T-helper 17 cell (primary cell): ENCODE results near the gene SDR42E1. TPM values are rescaled to one million over a fixed set of nuclear protein-coding genes. Genes with fewer than 3 reads are reported as not detected.

Source experiments
- ATAC-seq: fragments of 150-1000 bp; cut with Tn5 transposase; 2 replicates; pipeline ENCODE4 v1.10.0; 2021; ENCODE audit warnings: mild to moderate bottlenecking, moderate library complexity
- DNase-seq, 3 donors: peaks; one replicate each; pipeline versions ENCODE4 v3.0.0 to v3.0.0-alpha.2; 2020 to 2021
- H3K9me3 ChIP-seq: one replicate; pipeline ENCODE4 v1.7.0; 2013; ENCODE audit warnings: low read length, mild to moderate bottlenecking; ENCODE audit not compliant: control insufficient read depth, poor library complexity, severe bottlenecking
- H3K27ac Mint-ChIP-seq: one replicate; pipeline ENCODE4 v1.8.0; 2022; ENCODE audit warnings: mild to moderate bottlenecking, moderate library complexity, mixed read lengths
- H3K27me3 Mint-ChIP-seq: one replicate; pipeline ENCODE4 v1.8.0; 2022; ENCODE audit warnings: mixed read lengths
- H3K36me3 Mint-ChIP-seq: one replicate; pipeline ENCODE4 v1.8.0; 2022; ENCODE audit warnings: low read depth, mixed read lengths
- H3K4me1 Mint-ChIP-seq: one replicate; pipeline ENCODE4 v1.8.0; 2022; ENCODE audit warnings: mild to moderate bottlenecking, mixed read lengths
- H3K4me3 Mint-ChIP-seq: one replicate; pipeline ENCODE4 v1.8.0; 2022; ENCODE audit warnings: mild to moderate bottlenecking, moderate library complexity, mixed read lengths
- total RNA-seq, 4 donors: library from RNA in 2 of 4; stranded (reverse) in 2 of 4; gene quantifications; one replicate each; pipeline ENCODE4 v1.2.3 and lab custom pipeline; 2022 to 2026

The SDR42E1 gene
- total RNA-seq, 2 donors from 2014 or later, result 4.9 TPM

DNA sequence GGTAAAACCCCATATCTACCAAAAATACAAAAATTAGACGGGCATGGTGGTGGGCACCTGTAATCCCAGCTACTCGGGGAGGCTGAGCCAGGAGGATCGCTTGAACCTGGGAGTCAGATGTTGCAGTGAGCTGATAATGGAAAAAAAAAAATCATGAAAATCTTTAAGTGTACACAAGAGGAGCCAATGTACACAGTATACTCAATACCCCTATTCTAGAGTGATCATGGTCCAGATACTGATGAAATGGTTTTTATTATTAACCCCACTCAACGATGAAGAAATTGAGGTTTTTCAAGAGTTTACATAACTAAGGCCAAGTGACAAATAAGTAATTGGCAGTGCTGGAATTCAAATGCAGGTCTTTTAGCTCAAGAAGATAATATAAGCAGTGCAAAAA, 35.3 kb upstream of the SDR42E1 start:
- H3K27ac Mint-ChIP-seq, result no peak overlapping the region
- ATAC-seq (no peak), DNase-seq (no peak)
- H3K27me3 Mint-ChIP-seq, result peaks cover 28% of the 10 kb centered on the region
- no peaks in the 10 kb centered on the region for H3K9me3 ChIP-seq
- H3K4me1 Mint-ChIP-seq, result no peaks in the 10 kb centered on the region
- no peak overlapping the region for H3K4me3 Mint-ChIP-seq
- no peaks in the 10 kb centered on the region for H3K36me3 Mint-ChIP-seq

- Mint-ChIP-seq H3K36me3 (no peaks in the 10 kb centered on the region), H3K4me1 (no peaks in the 10 kb centered on the region), H3K27me3 (peaks cover 27% of the 10 kb centered on the region), H3K4me3 (no peak overlapping the region), H3K27ac (no peak overlapping the region)
- no peaks in the 10 kb centered on the region for H3K9me3 ChIP-seq
- no peak for DNase-seq
- no peak for ATAC-seq
Observed at GRCh38 chr16:82045465-82045864, 34.2 kb upstream of the SDR42E1 start.

GRCh38 chr16:82044585-82044911, 33.3 kb upstream of the SDR42E1 start:
- Mint-ChIP-seq H3K27me3 (peaks cover 30% of the 10 kb centered on the region), H3K4me3 (no peak overlapping the region), H3K36me3 (no peaks in the 10 kb centered on the region), H3K27ac (no peak overlapping the region), H3K4me1 (no peaks in the 10 kb centered on the region)
- no peak for ATAC-seq
- no peak for DNase-seq
- H3K9me3 ChIP-seq, result no peaks in the 10 kb centered on the region

GRCh38 chr16:82043680-82044584, 32.7 kb upstream of the SDR42E1 start:
- Mint-ChIP-seq H3K27ac (no peak overlapping the region), H3K4me1 (no peaks in the 10 kb centered on the region), H3K36me3 (no peaks in the 10 kb centered on the region), H3K4me3 (no peak overlapping the region), H3K27me3 (peaks cover 31% of the 10 kb centered on the region)
- ATAC-seq (no peak), DNase-seq (no peak)
- no peaks in the 10 kb centered on the region for H3K9me3 ChIP-seq

- Mint-ChIP-seq H3K27me3 (peaks cover 35% of the 10 kb centered on the region), H3K36me3 (no peaks in the 10 kb centered on the region), H3K4me3 (no peak overlapping the region), H3K4me1 (no peaks in the 10 kb centered on the region), H3K27ac (no peak overlapping the region)
- no peaks in the 10 kb centered on the region for H3K9me3 ChIP-seq
- no peak for DNase-seq
- ATAC-seq, result no peak
Observed at GRCh38 chr16:82042846-82043245, 31.6 kb upstream of the SDR42E1 start.

- no peaks in the 10 kb centered on the region for H3K4me1 Mint-ChIP-seq
- no peak overlapping the region for H3K27ac Mint-ChIP-seq
- DNase-seq, result no peak
- H3K4me3 Mint-ChIP-seq, result no peak overlapping the region
- H3K9me3 ChIP-seq, result no peaks in the 10 kb centered on the region
- no peak for ATAC-seq
- H3K36me3 Mint-ChIP-seq, result no peaks in the 10 kb centered on the region
- peaks cover 29% of the 10 kb centered on the region for H3K27me3 Mint-ChIP-seq
Observed at GRCh38 chr16:82042144-82042543, 30.9 kb upstream of the SDR42E1 start.

DNA sequence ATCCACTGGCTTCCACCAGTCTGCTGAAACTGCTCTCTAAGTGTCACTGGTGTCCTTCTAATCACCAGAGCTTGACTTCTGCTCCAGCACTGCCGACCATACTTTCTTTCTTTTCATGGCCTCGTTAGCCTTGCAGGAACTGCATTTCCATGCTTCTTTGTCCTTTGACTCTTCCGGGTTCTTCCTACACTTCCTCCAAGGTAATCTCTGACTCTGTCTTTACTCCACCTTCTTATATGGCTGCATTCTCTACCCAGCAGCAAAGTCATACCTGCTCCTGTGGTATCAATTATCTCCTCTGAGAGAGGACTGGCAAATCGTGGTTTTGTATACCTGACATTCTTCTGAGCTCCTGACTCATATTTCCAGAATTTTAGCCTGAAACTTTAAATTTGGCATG, 30.3 kb upstream of the SDR42E1 start:
- no peaks in the 10 kb centered on the region for H3K9me3 ChIP-seq
- Mint-ChIP-seq H3K4me3 (no peak overlapping the region), H3K27ac (no peak overlapping the region), H3K36me3 (no peaks in the 10 kb centered on the region), H3K4me1 (no peaks in the 10 kb centered on the region), H3K27me3 (peaks cover 34% of the 10 kb centered on the region)
- ATAC-seq (no peak), DNase-seq (no peak)

DNA sequence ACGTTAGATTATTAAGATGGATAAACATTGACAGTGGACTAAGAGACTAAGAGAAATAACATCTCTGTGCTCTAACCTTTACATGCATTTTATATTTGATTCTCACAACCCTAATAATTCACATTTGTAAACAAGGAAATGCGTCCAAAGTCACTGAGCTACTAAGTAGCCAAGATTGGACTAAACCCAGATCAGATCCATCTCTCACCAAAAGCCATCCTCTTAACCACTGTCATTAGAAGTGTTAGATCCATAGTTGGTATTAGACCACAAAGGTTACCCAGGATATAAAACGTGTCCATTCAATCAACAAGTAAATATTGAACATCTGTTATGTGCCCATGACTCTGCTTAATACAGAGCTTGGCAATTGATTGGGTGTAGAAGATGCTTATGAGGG, 29.0 kb upstream of the SDR42E1 start:
- no peaks in the 10 kb centered on the region for H3K9me3 ChIP-seq
- no peak for ATAC-seq
- DNase-seq, result no peak
- Mint-ChIP-seq H3K27ac (no peak overlapping the region), H3K36me3 (no peaks in the 10 kb centered on the region), H3K27me3 (peaks cover 41% of the 10 kb centered on the region), H3K4me1 (no peaks in the 10 kb centered on the region), H3K4me3 (no peak overlapping the region)

- DNase-seq (no peak), ATAC-seq (no peak)
- no peaks in the 10 kb centered on the region for H3K9me3 ChIP-seq
- Mint-ChIP-seq H3K4me1 (peaks cover 3% of the 10 kb centered on the region), H3K4me3 (no peak overlapping the region), H3K36me3 (peaks cover 2% of the 10 kb centered on the region), H3K27me3 (peaks cover 63% of the 10 kb centered on the region), H3K27ac (no peak overlapping the region)
Observed at GRCh38 chr16:82037666-82038065, 26.4 kb upstream of the SDR42E1 start.

DNA sequence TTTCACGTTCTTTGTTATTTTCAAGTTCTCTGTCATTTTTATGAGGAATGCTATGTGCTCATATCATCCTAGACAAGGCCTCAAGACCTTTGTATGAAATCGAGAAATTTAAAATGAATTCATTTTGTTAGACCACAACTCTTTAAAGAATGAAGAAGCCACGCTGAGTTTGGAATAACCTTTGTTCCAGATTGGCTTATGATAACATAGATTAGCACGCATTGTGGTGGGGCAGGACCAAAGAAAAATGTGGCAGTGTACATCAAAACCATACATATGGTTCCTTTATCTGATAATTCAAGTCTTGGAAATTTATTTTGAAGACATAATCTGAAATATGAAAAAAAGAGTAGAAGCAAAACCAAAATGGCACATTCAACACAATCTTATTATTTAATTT, 26.0 kb upstream of the SDR42E1 start:
- DNase-seq (no peak), ATAC-seq (no peak)
- H3K9me3 ChIP-seq, result no peaks in the 10 kb centered on the region
- Mint-ChIP-seq H3K27me3 (peaks cover 67% of the 10 kb centered on the region), H3K36me3 (peaks cover 2% of the 10 kb centered on the region), H3K4me3 (no peak overlapping the region), H3K27ac (no peak overlapping the region), H3K4me1 (peaks cover 3% of the 10 kb centered on the region)

DNA sequence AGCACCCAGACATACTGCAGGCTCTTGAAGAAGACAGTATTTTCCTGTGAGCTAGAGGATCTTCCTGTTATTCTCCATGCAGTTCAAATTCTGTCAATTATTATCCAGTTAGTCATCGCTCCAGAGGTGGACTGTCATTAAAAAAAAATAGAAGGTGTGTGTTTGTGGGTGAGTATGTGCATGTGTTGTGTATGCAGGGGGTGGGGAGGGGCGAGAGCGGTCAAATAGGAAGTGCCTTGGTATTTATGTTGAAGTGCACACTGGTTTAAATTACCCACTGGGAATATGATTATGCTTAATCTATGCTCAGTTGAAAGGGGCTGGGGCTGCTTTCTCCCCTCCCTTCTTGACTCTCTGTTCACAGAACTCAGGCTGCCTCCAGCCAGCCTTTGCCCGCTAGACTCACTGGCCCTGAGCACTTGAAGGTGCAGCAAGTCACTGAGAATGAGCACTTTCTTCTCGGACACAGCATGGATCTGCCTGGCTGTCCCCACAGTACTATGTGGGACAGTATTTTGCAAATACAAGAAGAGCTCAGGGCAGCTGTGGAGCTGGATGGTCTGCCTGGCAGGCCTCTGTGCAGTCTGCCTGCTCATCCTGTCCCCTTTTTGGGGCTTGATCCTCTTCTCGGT, 23.8 kb upstream of the SDR42E1 start, which contains the start of gene HSD17B2:
TSS of gene HSD17B2 (plus strand) at position 273 of the 632 bp plus-strand sequence. CDS start at position 445, 172 bp downstream.
- no peaks in the 10 kb centered on the region for H3K9me3 ChIP-seq
- Mint-ChIP-seq H3K27me3 (peaks cover 65% of the 10 kb centered on the region), H3K4me3 (no peak within 1 kb of the TSS), H3K36me3 (peaks cover 2% of the 10 kb centered on the region), H3K27ac (no peak within 1 kb of the TSS), H3K4me1 (peaks cover 3% of the 10 kb centered on the region)
- no peak for ATAC-seq
- no peak for DNase-seq

DNA sequence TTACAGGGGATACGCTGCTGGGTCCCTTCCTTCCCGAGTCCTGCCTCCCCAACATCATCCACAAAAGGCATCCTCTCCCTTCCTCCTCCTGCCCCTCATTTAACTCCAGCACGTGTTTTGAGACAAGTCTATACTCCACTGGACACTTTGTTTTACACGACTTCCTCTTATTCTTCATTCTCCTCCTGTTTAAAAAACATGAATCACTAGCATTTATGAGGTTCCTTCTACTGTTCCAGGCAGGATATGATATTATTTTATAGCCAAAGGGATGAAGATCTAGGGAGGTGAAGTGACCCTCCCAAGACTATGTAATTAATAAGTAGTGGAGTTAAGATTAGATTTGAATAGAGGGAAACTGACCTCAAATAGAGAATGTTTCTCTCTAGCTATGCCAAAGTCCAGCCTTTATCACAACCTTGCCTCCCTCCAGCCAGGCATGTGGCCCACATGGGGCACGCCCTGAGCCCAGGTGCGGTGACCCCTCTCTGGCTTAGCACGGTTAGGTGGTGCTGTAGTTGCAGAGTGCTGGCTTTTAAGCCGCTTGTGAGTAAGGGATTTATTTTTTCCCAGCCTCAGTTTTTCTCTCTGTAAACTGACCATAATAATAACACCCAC, 22.5 kb upstream of the SDR42E1 start:
- no peak for ATAC-seq
- Mint-ChIP-seq H3K36me3 (peaks cover 2% of the 10 kb centered on the region), H3K27me3 (peaks cover 57% of the 10 kb centered on the region), H3K27ac (no peak overlapping the region), H3K4me1 (peaks cover 3% of the 10 kb centered on the region), H3K4me3 (no peak overlapping the region)
- DNase-seq, result no peak
- H3K9me3 ChIP-seq, result no peaks in the 10 kb centered on the region

DNA sequence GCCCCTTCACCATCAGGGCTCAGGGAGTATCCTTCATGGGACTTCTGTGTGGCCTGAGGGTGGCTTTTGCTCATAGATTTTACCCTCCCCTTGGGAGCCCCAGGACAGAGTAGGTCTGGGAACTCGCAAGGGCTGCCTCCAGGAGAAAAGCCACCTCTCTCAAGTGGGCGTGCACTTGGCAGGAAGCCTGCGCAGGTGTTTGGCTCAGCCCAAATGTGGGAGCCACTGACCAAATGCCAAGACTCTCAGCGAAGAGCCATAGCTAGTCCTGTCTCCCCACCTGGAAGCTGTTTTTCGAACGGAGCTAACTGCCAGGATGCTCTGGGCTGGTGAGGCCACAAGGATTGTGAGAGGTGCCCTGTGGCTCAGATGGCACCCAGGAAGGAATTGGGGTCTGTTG, 21.7 kb upstream of the SDR42E1 start:
- Mint-ChIP-seq H3K4me1 (peaks cover 3% of the 10 kb centered on the region), H3K27ac (no peak overlapping the region), H3K36me3 (peaks cover 2% of the 10 kb centered on the region), H3K4me3 (no peak overlapping the region), H3K27me3 (peaks cover 50% of the 10 kb centered on the region)
- DNase-seq (no peak), ATAC-seq (no peak)
- H3K9me3 ChIP-seq, result no peaks in the 10 kb centered on the region
